Fibroblast of mammary gland (primary cell): Measurements from ENCODE around the gene ACTL10.

Experiments
- DNase-seq: peaks from one replicate; pipeline ENCODE4 v3.0.0-alpha.2; 2010; ENCODE audit warnings: low read depth
- H3K4me3 ChIP-seq: 2 replicates; pipeline ENCODE4 v1.5.1; 2011; ENCODE audit warnings: low read depth, mild to moderate bottlenecking, low read length, moderate library complexity; ENCODE audit not compliant: control insufficient read depth
- CTCF ChIP-seq: conservative IDR thresholded peaks from 2 replicates; pipeline ENCODE4 v1.5.1; 2011; ENCODE audit warnings: low read depth, low read length, inconsistent platforms; ENCODE audit not compliant: control insufficient read depth, insufficient read depth

Gene ACTL10

GRCh38 chr20:33673410-33674293 lies 6.9 kb downstream of the ACTL10 start:
- peak overlapping the region; percentile 76 for H3K4me3 ChIP-seq
- no peak for TF ChIP-seq CTCF
- DNase-seq = peak; percentile 47

GRCh38 chr20:33674294-33675135 lies 7.8 kb downstream of the ACTL10 start, which contains the start of gene NECAB3:
Gene NECAB3 (minus strand): TSS chr20:33674428. CDS start chr20:33674352, 76 bp downstream.
- peak within 1 kb of the TSS; percentile 76 for H3K4me3 ChIP-seq
- TF ChIP-seq CTCF = no peak
- peak; percentile 60 for DNase-seq

- peak overlapping the region; percentile 56 for H3K4me3 ChIP-seq
- DNase-seq = peak; percentile 54
- no peak for TF ChIP-seq CTCF
These were observed 8.6 kb downstream of the ACTL10 start for GRCh38 chr20:33675136-33675959.

- TF ChIP-seq CTCF = no peak
- H3K4me3 ChIP-seq = no peak overlapping the region
- no peak for DNase-seq
These were observed 9.4 kb downstream of the ACTL10 start for GRCh38 chr20:33676121-33676520.

- no peak overlapping the region for H3K4me3 ChIP-seq
- no peak for DNase-seq
- no peak for TF ChIP-seq CTCF
These were observed 10.2 kb downstream of the ACTL10 start for GRCh38 chr20:33676652-33677645.
